Erythroblast (primary cell): ENCODE data around the gene ADORA2B.

Experiments used
- DNase-seq, 2 experiments: peaks; one replicate each; lab custom pipeline; 2025; lab: John Stamatoyannopoulos, UW
- GATA1 ChIP-seq: IDR thresholded peaks from 2 replicates; pipeline ENCODE4 v1.6.1; 2011; ENCODE audit warnings: low read depth, mild to moderate bottlenecking, control low read depth, low read length, moderate library complexity
- POLR2A ChIP-seq: IDR thresholded peaks from 2 replicates; pipeline ENCODE4 v1.6.1; 2011; ENCODE audit warnings: mild to moderate bottlenecking, low read length

ADORA2B gene

DNA sequence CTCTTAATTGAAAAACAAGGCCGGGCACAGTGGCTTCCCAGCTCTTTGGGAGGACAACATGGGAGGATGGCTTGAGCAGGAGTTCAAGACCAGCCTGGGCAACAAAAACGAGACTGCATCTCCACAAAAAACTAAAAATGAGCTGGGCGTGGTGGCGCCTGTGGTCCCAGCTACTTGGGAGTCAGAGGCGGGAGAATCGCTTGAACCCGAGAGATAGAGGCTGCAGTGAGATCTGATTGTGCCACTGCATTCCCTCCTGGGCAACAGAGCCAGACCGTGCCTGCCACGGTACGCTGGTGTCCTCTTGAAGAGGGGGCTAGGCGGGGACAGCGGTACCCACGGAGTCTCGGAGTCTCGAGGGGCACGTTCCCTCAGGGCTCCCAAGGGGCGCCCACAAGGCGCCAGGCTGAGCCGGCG, 27.9 kb upstream of the ADORA2B start:
- no peak for TF ChIP-seq GATA1
- no peak for TF ChIP-seq POLR2A
- DNase-seq: no peak

DNA sequence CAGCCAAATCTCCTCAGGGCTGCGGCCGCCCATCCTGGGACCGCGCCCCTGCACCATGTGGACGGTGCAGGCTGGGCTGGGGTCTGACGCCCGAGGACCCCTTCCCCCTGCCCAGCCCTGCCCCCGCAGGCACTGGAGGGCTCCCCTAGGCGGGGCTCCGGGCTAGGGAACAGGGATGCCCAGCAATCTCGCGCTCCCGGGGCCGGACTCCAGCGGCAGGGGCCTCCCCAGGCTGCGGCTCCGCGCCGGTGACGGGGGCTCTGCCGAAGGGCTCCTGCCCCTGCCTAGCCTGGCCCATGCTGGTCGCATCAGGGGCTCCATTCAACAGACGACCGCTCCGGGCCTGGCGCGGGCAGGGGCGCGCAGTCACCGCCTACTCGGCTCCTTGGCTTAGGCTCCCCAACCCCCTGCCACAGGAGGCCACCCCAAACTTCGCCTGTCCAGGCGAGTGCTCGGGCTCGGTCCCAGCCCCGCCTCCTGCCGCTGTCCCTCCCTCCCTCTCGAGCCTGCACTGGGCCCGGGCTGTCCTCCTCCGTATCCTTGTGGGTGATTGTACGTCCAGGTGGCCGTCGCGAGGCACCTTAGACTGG, 27.4 kb upstream of the ADORA2B start:
- TF ChIP-seq GATA1 (no peak), POLR2A (no peak)
- DNase-seq: no peak

DNA sequence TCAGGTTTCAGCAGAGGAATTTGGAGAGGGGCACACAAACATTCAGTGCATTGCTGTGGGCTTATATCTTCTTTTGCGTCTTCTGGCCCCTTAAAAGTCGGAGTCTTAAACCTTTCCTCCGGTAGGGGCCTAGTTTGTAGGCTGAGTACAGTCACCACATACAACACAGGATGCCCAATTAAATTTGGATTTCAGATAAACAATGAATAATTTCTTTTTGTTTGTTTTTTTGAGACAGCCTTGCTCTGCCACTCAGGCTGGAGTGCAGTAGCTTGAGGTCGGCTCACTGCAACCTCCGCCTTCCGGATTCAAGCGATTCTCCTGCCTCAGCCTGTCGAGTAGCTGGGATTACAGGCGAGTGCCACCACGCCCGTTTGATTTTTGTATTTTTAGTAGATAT, 26.7 kb upstream of the ADORA2B start:
- DNase-seq: no peak
- TF ChIP-seq GATA1 (no peak), POLR2A (no peak)

DNA sequence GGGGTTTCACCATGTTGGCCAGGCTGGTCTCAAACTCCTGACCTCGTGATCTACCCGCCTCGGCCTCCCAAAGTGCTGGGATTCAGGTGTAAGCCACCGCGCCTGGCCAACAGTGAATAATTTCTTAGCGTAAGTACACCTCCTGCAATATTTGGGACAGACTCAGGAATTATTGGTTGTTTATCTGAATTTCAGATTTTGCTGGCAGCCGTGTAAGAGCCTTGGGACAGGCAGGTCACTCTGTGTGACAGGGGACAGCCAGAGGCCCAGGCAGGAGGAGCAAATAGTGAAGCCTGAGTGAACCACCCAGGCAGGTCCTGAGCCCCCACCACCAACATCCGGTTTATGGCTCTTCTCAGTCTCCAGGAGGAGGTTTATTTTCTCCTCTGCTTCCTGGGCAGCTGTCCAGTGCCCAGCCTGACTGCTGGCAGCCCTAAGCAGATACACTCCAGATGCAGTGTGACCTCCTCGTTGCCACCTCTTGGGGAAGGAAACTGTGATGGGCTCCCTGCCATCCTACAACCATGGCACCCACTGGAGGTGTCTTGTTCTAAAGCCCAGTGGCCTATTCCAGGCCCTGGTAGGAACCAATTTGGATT, 26.2 kb upstream of the ADORA2B start:
- TF ChIP-seq GATA1: no peak
- no peak for TF ChIP-seq POLR2A
- no peak for DNase-seq

DNA sequence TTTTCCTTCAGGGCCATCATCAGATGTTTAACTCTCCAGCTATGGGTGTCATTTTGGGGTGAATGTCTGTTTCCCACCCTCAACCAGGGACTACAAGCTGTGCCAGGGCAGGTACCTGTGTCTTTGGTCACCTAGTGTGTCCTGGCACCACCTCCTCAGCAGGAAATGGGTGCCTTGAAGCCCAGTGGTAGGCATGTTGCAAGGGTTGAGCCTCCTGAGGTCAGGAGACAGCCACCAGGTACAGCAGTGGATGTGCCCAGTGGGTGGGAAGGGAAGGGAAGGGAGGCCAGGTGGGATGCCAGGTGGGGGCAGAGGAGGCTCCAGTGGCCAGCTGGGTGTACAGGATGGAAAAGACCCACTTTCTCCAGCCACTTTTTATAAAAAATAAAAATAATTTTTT, 25.5 kb upstream of the ADORA2B start:
- no peak for DNase-seq
- no peak for TF ChIP-seq GATA1
- TF ChIP-seq POLR2A: no peak

GRCh38 chr17:15920758-15921239, 24.1 kb upstream of the ADORA2B start:
- TF ChIP-seq POLR2A (no peak), GATA1 (no peak)
- DNase-seq: no peak

- no peak for DNase-seq
- TF ChIP-seq POLR2A (no peak), GATA1 (no peak)
Measured at GRCh38 chr17:15921640-15922039, 23.3 kb upstream of the ADORA2B start.

DNA sequence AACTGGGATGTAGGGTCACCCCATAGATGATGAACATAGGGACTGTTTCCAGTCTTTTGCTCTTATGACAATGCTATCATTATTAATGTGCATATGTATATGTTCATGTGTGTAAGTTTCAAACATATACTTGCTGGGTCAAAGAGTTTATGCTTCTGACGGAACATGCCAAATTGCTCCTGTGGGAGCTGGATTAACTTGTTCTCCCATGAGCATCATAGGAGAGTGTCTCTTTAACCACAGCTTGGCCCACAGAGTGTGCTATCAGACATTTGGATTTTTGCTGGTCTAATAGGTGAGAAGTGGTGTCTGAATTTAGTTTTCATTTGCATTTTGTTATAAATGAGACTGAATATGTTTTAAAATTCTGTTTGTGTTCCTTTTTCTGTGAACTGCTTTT, 22.3 kb upstream of the ADORA2B start:
- no peak for DNase-seq
- TF ChIP-seq GATA1: no peak
- no peak for TF ChIP-seq POLR2A

DNA sequence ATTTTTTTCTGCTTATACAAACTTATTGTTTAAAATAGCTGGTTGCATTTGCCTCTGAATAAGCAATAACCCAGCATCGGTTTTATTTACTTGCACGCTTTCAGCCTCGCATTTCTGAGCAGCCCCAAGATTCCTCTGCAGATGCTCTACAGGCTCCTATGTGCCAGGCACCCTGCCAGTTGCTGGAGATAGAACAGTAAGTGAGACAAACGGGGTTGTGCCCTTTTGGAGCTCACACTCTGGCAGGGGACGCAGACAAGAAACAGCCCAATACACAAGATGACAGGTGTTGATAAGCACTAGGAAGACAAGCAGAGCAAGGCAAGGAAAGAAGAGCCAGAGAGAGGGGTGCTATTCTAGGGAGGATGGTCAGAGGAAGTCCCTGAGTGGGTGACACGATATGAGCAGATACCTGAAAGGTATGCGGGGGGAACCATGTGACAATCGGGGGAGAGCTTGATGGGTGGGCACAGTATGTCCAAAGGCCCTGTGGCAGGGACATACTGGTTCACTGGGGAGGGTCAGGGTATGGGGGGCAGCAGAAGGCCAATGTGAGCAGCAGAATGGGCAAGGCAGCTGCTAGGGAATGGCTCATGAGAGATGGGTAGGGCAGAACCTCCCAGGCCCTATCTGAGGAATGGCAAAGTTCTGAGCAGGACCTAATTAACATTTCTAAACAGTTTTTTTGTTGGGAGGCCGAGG, 18.7 kb upstream of the ADORA2B start:
- no peak for TF ChIP-seq POLR2A
- no peak for TF ChIP-seq GATA1
- no peak for DNase-seq

- DNase-seq: no peak
- TF ChIP-seq POLR2A (no peak), GATA1 (no peak)
Measured at GRCh38 chr17:15928286-15928785, 16.6 kb upstream of the ADORA2B start.

DNA sequence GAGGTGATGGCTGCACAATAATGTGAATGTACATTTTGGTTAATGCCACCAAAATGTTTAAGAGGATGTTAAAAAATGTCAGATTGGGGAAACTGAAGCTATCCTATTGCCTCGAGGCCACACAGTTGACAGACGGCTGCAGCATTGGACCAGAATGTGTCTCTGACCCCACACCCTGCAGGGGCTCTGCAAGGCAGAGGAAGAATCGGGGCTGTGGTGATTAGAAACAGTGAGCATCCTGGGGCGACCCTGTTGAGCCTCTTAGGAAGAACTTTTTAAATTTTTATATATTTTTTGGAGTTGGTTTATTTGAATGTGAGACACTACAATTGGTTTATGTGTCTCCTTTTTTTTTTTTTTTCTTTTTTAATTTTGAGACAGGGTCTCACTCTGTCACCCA, 15.0 kb upstream of the ADORA2B start:
- no peak for DNase-seq
- TF ChIP-seq POLR2A: no peak
- TF ChIP-seq GATA1: no peak

DNA sequence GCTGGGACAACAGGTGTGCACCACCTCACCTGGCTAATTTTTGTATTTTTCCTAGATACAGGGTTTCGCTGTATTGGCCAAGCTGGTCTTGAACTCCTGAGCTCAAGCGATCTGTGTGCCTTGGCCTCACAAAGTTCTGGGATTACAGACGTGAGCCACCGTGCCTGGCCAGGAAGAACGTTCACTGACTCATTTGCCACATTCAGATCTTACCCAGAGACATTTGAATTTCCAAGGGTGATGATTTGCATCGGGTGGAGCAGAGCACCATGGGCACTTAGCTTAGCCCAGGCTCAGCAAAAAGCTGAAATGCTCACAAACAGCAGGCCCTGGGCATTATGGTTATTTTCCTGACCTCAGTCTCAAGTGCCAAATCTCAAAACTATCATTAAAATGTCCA, 14.5 kb upstream of the ADORA2B start:
- DNase-seq: no peak
- TF ChIP-seq GATA1: no peak
- no peak for TF ChIP-seq POLR2A

GRCh38 chr17:15931394-15931793, 13.5 kb upstream of the ADORA2B start:
- TF ChIP-seq POLR2A (no peak), GATA1 (no peak)
- no peak for DNase-seq

- TF ChIP-seq GATA1: no peak
- no peak for TF ChIP-seq POLR2A
Measured at GRCh38 chr17:15934866-15935265, 10.1 kb upstream of the ADORA2B start.

More at GRCh38 chr17:15934866-15935265, 10.1 kb upstream of the ADORA2B start:
- DNase-seq: no peak
